Activated CD4-positive, alpha-beta T cell treated with anti-CD3 and anti-CD28 coated beads for 4 hours (primary cell): Measurements from ENCODE around the gene MAP3K5.

ENCODE experiments used
- DNase-seq, 2 donors: peaks; one replicate each; pipeline ENCODE4 v3.0.0-alpha.2; 2020

Gene MAP3K5

DNA sequence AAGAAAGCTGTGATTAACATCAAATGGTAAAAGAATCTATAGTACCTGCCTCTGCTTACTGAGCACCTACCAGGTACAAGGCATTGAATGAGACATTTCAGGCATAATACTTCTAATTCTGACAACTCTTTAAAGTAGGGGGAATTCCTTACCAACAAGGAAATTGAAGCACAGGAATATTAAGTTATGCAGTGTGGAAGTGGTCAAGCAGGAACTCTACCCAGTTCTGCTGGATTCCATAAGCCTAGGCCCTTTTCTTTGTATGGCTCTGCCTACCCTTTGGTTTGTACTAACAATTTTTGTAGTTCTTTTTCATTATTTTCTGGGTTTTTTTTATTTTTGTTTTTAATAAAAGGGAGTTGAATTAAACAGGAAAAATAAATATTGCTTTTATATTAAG lies 114.5 kb downstream of the MAP3K5 start:
- DNase-seq: no peak

DNA sequence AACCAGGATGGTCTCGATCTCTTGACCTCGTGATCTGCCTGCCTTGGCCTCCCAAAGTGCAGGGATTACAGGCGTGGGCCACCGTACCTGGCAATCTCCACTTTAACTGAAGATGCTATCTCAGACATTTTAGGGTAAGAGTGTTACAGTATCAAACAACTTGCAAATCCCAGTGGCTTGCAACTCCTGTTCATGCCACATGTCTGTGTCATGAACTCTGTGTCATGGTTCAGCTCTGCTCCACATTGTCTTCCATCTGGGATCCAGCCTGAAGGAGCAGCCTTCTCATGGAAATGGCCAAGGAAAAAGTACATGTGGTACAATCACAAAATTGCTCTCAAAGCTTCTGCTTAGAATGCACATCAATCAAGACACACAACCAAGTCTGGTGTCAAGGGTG lies 114.9 kb downstream of the MAP3K5 start:
- no peak for DNase-seq

DNA sequence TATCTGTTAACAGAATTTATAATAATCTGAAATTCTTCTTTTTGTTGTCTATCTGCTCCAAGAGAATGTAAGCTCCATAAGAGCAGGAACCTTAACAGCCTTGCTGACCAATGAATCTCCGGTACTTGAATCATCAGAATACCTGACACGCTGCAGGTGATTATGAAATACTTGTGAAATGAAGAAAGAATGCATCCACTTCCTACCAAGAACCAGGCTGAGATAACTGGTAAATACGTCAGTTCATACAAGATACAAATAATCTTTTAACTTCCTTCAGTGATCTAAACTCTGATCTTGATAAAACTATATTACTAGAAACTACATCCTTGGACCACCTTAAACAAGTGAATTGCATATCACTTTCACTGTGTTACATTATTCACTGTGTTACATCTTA lies 116.2 kb downstream of the MAP3K5 start:
- DNase-seq: no peak

DNA sequence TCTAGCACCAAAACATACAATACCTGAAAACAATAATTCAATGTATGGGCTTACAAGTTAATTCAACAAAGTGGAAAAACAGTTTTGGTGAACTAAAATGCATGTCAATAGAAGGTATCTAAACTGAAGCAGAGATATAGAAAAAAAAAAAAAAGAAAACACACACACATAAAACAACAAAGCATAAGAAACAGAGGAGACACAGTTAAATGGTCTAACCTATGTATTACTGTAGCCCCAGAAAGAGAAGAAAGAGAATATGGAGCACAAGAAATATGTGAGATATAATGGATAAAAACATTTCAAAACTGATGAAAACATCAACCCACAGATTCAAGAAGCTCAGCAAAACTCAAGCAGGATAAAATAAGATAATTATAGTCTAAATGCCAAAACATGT lies 118.7 kb downstream of the MAP3K5 start:
- DNase-seq: no peak

- DNase-seq: no peak
Measured at GRCh38 chr6:136672144-136672543, 120.1 kb downstream of the MAP3K5 start.

DNA sequence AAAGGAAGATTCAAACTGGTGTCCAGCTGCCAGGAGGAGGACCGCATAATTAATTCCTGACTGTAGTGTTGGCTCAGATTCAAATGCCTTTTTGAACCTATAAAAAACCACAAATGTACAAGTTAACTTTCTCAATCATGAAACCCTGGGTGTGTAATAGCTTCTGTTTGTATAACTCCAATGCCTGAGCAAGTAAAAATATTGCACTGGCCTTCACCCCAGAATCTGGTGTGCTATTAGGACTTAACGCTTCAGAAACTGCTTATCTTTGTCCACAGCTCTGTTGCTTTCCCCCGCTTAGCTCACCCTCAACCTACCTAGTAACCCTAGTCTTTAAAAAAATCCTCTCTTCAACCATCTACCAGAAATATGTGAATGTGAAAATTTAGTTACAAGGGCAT lies 123.0 kb downstream of the MAP3K5 start:
- DNase-seq: no peak

- DNase-seq: no peak
Measured at GRCh38 chr6:136668571-136668970, 123.7 kb downstream of the MAP3K5 start.

- DNase-seq: no peak
Measured at GRCh38 chr6:136666041-136666440, 126.2 kb downstream of the MAP3K5 start.

GRCh38 chr6:136662347-136663237 lies 129.7 kb downstream of the MAP3K5 start:
- no peak for DNase-seq

- DNase-seq: no peak
Measured at GRCh38 chr6:136660727-136661126, 131.6 kb downstream of the MAP3K5 start.

- DNase-seq: no peak
Measured at GRCh38 chr6:136659991-136660499, 132.2 kb downstream of the MAP3K5 start.

- DNase-seq: no peak
Measured at GRCh38 chr6:136658711-136659110, 133.6 kb downstream of the MAP3K5 start.

DNA sequence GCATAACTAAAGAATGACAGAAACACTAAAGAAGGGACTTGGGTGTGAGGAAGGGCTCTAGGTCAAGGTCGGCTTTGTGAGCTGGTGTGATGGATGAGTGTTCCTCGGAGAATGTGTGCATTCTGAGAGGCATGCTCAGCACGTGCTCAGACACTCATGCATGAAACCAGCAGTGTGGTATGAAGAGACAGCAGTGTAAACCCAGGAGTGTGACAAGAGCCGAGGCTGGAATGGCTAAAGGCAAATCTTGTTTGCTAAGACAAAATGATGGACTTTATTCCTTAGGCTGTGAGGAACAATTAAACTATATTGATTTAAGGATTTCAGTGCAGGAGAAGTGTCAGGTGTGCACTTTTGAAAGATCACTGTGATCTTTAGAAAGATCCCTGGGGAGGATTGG lies 134.6 kb downstream of the MAP3K5 start:
- no peak for DNase-seq

DNA sequence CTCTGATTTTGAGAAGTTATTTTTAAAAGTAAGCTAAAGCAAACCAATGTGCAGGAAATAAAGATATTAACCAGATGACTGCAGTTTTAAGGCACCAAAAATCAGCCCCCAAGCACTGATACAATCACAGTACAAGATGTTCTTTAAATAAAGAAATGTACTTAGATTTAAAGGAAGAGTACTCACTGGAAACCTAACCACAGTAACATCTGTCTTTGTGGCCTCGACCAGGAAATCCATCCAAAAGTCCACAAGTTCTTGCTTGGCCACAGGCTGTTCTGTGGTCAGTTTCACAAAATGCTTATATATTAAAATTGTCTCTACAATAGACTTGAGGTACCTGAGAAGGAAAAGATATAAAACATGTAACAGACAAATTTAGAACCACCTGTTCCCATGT lies 136.2 kb downstream of the MAP3K5 start:
- DNase-seq: no peak

GRCh38 chr6:136655239-136656014 lies 136.8 kb downstream of the MAP3K5 start:
- no peak for DNase-seq

- no peak for DNase-seq
Measured at GRCh38 chr6:136654086-136654485, 138.2 kb downstream of the MAP3K5 start.

GRCh38 chr6:136652656-136653055 lies 139.6 kb downstream of the MAP3K5 start:
- DNase-seq: no peak

GRCh38 chr6:136651982-136652381 lies 140.3 kb downstream of the MAP3K5 start:
- no peak for DNase-seq

GRCh38 chr6:136647363-136647852 lies 144.9 kb downstream of the MAP3K5 start:
- peak; percentile 47 to 60 for DNase-seq

DNA sequence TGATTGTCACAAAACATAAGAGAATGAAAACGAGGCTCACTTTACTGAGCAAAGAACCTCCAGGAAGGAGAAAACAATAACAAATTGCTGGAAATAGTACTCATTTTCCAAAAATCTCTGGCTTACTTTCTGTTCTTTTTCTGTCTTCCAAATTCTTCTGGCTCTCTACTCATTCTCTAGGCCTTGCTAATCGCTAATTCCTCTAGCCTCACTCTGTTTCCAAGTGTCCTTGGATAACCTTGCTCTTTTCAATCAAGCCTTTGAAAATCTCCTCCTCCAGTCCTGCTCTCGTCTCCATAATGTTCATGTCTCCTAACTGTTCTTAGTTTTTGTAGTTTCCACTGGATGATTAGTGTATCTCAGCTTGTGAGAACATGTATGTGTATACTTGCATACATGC lies 145.9 kb downstream of the MAP3K5 start:
- no peak for DNase-seq

DNA sequence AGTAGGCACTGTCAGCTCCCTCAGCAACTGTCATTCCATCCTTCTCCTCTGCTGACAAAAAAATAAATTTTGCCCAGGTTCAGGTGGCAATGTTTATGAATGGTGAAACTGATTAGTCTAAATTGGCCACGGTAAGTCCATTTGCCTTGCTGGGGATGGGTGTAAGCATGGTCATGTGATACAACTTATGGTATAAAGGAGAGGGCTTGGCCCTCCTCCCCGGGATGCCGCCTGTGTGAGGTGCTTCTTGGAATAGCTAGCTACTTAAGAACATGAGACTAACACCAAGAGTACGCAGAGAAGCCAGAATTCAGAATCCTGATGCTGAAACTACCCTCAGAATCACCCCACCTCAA lies 147.7 kb downstream of the MAP3K5 start:
- no peak for DNase-seq

- DNase-seq: peak; percentile 82 to 85
Measured at GRCh38 chr6:136643850-136644596, 148.3 kb downstream of the MAP3K5 start.

DNA sequence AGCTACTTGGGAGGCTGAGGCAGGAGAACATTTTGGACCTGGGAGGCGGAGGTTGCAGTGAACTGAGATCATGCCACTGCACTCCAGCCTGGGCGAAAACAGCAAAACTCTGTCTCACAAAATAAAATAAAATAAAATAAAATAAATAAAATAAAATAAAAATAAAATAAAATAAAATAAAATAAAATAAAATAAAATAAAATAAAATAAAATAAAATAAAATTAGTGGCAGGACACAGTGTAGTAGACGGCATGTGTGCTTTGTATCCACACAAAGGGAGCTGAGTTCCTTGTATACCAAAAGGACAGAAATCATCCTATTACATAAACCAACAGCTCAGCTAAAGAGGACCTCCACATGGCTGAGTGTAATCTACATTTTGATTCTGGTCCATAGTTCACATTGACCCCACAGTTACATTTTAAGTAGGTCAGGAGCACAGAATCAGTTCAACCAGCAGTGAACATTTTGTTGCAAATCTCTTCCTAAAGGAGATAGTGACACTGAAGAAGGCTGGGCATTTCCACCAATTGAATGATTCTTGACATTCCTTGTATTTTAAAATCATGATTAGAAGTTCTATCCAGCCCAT lies 150.3 kb downstream of the MAP3K5 start:
- no peak for DNase-seq
